ENCODE results near the gene TXNRD1. TPM values are rescaled to one million over a fixed set of nuclear protein-coding genes. Genes with fewer than 3 reads are reported as not detected.

The TXNRD1 gene
- total RNA-seq, 2 donors from 2014 or later = 83.4 to 144 TPM

GRCh38 chr12:104294927-104295668 lies 79.5 kb downstream of the TXNRD1 start:
- Mint-ChIP-seq H3K4me1 (peaks cover 7% of the 10 kb centered on the region), H3K27ac (no peak overlapping the region), H3K27me3 (ENCODE audit: insufficient read depth) (no peaks in the 10 kb centered on the region), H3K4me3 (no peak overlapping the region), H3K9me3 (no peaks in the 10 kb centered on the region), H3K36me3 (ENCODE audit: low read depth) (peaks cover 66% of the 10 kb centered on the region)
- Histone ChIP-seq H3K4me1 (ENCODE audit: control insufficient read depth, insufficient read depth, low read length) (no peaks in the 10 kb centered on the region), H3K36me3 (ENCODE audit: control insufficient read depth, insufficient read depth, low read length) (peaks cover 67% of the 10 kb centered on the region), H3K9me3 (ENCODE audit: control insufficient read depth, low read length) (no peaks in the 10 kb centered on the region), H3K27me3 (ENCODE audit: control insufficient read depth, insufficient read depth, low read length, poor library complexity, severe bottlenecking) (no peaks in the 10 kb centered on the region), H3K9ac (ENCODE audit: extremely low read depth, low read length, poor library complexity, severe bottlenecking) (no peak overlapping the region), H3K27ac (ENCODE audit: low read depth, low read length) (no peak overlapping the region), H3K4me3 (ENCODE audit: low read length) (no peak overlapping the region)
- no peak for DNase-seq
- TF ChIP-seq CTCF (conservative IDR thresholded peaks at IDR 0.05) = no peak
- 89 to 91% methylated on average over 6 to 9 of the region's 9 CpGs for WGBS, 2 experiments (ENCODE audit: insufficient coverage in 1 of 2, insufficient read length in 1 of 2)

- H3K36me3 Mint-ChIP-seq (ENCODE audit: low read depth) = peaks cover 69% of the 10 kb centered on the region
- H3K4me3 Mint-ChIP-seq = no peak overlapping the region
- 100% methylated on average over 1 of the region's 1 CpG for WGBS, 2 experiments (ENCODE audit: insufficient coverage in 1 of 2, insufficient read length in 1 of 2)
- Histone ChIP-seq H3K27ac (ENCODE audit: low read depth, low read length) (no peak overlapping the region), H3K4me1 (ENCODE audit: control insufficient read depth, insufficient read depth, low read length) (no peaks in the 10 kb centered on the region), H3K4me3 (ENCODE audit: low read length) (no peak overlapping the region), H3K9ac (ENCODE audit: extremely low read depth, low read length, poor library complexity, severe bottlenecking) (no peak overlapping the region), H3K27me3 (ENCODE audit: control insufficient read depth, insufficient read depth, low read length, poor library complexity, severe bottlenecking) (no peaks in the 10 kb centered on the region), H3K36me3 (ENCODE audit: control insufficient read depth, insufficient read depth, low read length) (peaks cover 72% of the 10 kb centered on the region), H3K9me3 (ENCODE audit: control insufficient read depth, low read length) (no peaks in the 10 kb centered on the region)
- no peak overlapping the region for H3K27ac Mint-ChIP-seq
- peaks cover 7% of the 10 kb centered on the region for H3K4me1 Mint-ChIP-seq
- TF ChIP-seq CTCF (conservative IDR thresholded peaks at IDR 0.05) = no peak
- DNase-seq = no peak
- no peaks in the 10 kb centered on the region for H3K9me3 Mint-ChIP-seq
- no peaks in the 10 kb centered on the region for H3K27me3 Mint-ChIP-seq (ENCODE audit: insufficient read depth)
Measured at GRCh38 chr12:104295954-104296353, 80.4 kb downstream of the TXNRD1 start.

- no peak for DNase-seq
- 92% methylated on average over 4 of the region's 4 CpGs; no CpG with 5 or more reads in 1 of the 2 experiments for WGBS, 2 experiments (ENCODE audit: insufficient coverage in 1 of 2, insufficient read length in 1 of 2)
- H3K36me3 ChIP-seq (ENCODE audit: control insufficient read depth, insufficient read depth, low read length) = peaks cover 71% of the 10 kb centered on the region
- no peak for TF ChIP-seq CTCF (conservative IDR thresholded peaks at IDR 0.05)
- no peaks in the 10 kb centered on the region for H3K4me1 ChIP-seq (ENCODE audit: control insufficient read depth, insufficient read depth, low read length)
- Mint-ChIP-seq H3K27ac (no peak overlapping the region), H3K4me1 (peaks cover 7% of the 10 kb centered on the region), H3K4me3 (no peak overlapping the region), H3K27me3 (ENCODE audit: insufficient read depth) (no peaks in the 10 kb centered on the region), H3K9me3 (no peaks in the 10 kb centered on the region), H3K36me3 (ENCODE audit: low read depth) (peaks cover 69% of the 10 kb centered on the region)
- H3K27me3 ChIP-seq (ENCODE audit: control insufficient read depth, insufficient read depth, low read length, poor library complexity, severe bottlenecking) = no peaks in the 10 kb centered on the region
- no peak overlapping the region for H3K4me3 ChIP-seq (ENCODE audit: low read length)
- no peak overlapping the region for H3K27ac ChIP-seq (ENCODE audit: low read depth, low read length)
- no peaks in the 10 kb centered on the region for H3K9me3 ChIP-seq (ENCODE audit: control insufficient read depth, low read length)
- no peak overlapping the region for H3K9ac ChIP-seq (ENCODE audit: extremely low read depth, low read length, poor library complexity, severe bottlenecking)
Measured at GRCh38 chr12:104296718-104297117, 81.1 kb downstream of the TXNRD1 start.
